Breast epithelium (tissue), 3 donors: ENCODE data around the gene ASB10.

Experiments used
- CTCF ChIP-seq, 3 donors: fragments of 450-650 bp; IDR thresholded peaks; one replicate each; pipeline ENCODE4 v1.5.1; 2016 to 2017; ENCODE audit warnings: antibody characterized with exemption in 3 of 3, mild to moderate bottlenecking in 3 of 3, moderate library complexity in 3 of 3
- POLR2AphosphoS5 ChIP-seq, 3 donors: sonication (generic); formaldehyde crosslinking; IDR thresholded peaks; one replicate each; pipeline ENCODE4 v1.6.1; 2017; ENCODE audit warnings: antibody characterized with exemption in 3 of 3

GRCh38 chr7:151177310-151177709 lies 9.7 kb downstream of the ASB10 start:
- TF ChIP-seq CTCF (IDR thresholded peaks at IDR 0.05) (no peak), POLR2AphosphoS5 (IDR thresholded peaks at IDR 0.05) (no peak)
